ENCODE results near the gene VAV2.

VAV2 gene

DNA sequence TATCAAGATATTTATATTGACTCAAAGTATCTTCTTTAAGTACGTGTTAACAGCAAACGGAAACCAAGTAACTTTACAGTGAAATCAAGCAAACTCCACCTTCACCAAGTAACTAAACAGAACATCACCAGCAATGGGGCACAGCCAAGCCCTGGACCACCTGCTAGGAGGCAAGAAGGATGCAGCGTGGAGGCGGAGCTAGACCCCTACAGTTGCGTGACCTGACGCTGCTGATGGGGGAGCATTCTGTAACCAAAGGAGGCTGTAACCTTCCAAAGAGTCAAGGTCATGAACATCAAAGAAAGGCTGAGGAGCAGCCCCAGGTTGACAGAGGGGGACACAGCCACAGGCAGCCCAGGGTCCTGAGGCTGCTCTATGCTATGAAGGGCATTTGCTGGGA is 6.1 kb downstream of the VAV2 start:
- no peak overlapping the region for H3K4me3 ChIP-seq (ENCODE audit: control insufficient read depth, low read depth, low read length)
- DNase-seq (ENCODE audit: low read depth) = no peak
- TF ChIP-seq, protein P1, sequence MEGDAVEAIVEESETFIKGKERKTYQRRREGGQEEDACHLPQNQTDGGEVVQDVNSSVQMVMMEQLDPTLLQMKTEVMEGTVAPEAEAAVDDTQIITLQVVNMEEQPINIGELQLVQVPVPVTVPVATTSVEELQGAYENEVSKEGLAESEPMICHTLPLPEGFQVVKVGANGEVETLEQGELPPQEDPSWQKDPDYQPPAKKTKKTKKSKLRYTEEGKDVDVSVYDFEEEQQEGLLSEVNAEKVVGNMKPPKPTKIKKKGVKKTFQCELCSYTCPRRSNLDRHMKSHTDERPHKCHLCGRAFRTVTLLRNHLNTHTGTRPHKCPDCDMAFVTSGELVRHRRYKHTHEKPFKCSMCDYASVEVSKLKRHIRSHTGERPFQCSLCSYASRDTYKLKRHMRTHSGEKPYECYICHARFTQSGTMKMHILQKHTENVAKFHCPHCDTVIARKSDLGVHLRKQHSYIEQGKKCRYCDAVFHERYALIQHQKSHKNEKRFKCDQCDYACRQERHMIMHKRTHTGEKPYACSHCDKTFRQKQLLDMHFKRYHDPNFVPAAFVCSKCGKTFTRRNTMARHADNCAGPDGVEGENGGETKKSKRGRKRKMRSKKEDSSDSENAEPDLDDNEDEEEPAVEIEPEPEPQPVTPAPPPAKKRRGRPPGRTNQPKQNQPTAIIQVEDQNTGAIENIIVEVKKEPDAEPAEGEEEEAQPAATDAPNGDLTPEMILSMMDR (conservative IDR thresholded peaks at IDR 0.05; ENCODE audit: control insufficient read depth, insufficient read depth, low read depth, low read length) = no peak

GRCh38 chr9:133982971-133983720 is 9.0 kb downstream of the VAV2 start:
- no peak for DNase-seq (ENCODE audit: low read depth)
- H3K4me3 ChIP-seq (ENCODE audit: control insufficient read depth, low read depth, low read length) = no peak overlapping the region
- TF ChIP-seq, protein P1 (conservative IDR thresholded peaks at IDR 0.05; ENCODE audit: control insufficient read depth, insufficient read depth, low read depth, low read length) = no peak

DNA sequence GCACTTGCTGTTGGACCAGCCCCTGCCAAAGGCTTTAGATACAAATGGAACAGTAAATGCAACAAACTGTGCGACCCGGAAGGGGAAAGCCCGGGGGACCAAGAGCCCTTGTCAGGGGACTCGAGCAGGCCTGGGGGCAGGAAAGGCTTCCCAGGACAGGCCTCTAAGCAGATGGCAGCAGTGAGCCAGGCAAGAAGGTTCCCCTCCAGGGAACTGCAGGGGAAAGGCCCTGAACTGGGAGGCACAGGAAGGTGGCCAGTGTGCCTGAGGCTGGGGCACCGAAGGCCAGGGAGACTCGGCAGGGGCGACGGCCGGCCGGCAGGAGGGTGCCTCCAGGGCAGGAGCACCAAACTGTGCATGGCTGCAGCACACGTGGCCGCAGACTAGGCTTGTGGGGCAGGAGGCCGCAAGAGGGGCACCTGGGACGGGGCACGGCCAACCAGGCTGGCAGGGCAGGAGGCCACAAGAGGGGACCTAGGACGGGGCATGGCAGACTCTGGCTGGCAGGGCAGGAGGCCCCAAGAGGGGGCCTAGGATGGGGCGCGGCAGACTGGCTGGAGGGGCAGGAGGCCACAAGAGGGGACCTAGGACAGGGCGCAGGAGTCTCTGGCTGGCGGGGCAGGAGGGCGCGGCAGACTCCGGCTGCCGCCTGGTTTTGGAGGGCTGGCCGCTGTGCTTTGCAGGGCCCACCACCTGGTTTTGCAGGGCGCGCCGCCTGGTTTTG is 10.0 kb downstream of the VAV2 start:
- TF ChIP-seq, protein P1 (conservative IDR thresholded peaks at IDR 0.05; ENCODE audit: control insufficient read depth, insufficient read depth, low read depth, low read length) = no peak
- H3K4me3 ChIP-seq (ENCODE audit: control insufficient read depth, low read depth, low read length) = no peak overlapping the region
- no peak for DNase-seq (ENCODE audit: low read depth)

- DNase-seq (ENCODE audit: low read depth) = no peak
- TF ChIP-seq, protein P1 (conservative IDR thresholded peaks at IDR 0.05; ENCODE audit: control insufficient read depth, insufficient read depth, low read depth, low read length) = no peak
- no peak overlapping the region for H3K4me3 ChIP-seq (ENCODE audit: control insufficient read depth, low read depth, low read length)
Measured at GRCh38 chr9:133981589-133981957, 10.6 kb downstream of the VAV2 start.

GRCh38 chr9:133980864-133981588 is 11.1 kb downstream of the VAV2 start:
- DNase-seq (ENCODE audit: low read depth) = no peak
- TF ChIP-seq, protein P1 (conservative IDR thresholded peaks at IDR 0.05; ENCODE audit: control insufficient read depth, insufficient read depth, low read depth, low read length) = no peak
- H3K4me3 ChIP-seq (ENCODE audit: control insufficient read depth, low read depth, low read length) = no peak overlapping the region

DNA sequence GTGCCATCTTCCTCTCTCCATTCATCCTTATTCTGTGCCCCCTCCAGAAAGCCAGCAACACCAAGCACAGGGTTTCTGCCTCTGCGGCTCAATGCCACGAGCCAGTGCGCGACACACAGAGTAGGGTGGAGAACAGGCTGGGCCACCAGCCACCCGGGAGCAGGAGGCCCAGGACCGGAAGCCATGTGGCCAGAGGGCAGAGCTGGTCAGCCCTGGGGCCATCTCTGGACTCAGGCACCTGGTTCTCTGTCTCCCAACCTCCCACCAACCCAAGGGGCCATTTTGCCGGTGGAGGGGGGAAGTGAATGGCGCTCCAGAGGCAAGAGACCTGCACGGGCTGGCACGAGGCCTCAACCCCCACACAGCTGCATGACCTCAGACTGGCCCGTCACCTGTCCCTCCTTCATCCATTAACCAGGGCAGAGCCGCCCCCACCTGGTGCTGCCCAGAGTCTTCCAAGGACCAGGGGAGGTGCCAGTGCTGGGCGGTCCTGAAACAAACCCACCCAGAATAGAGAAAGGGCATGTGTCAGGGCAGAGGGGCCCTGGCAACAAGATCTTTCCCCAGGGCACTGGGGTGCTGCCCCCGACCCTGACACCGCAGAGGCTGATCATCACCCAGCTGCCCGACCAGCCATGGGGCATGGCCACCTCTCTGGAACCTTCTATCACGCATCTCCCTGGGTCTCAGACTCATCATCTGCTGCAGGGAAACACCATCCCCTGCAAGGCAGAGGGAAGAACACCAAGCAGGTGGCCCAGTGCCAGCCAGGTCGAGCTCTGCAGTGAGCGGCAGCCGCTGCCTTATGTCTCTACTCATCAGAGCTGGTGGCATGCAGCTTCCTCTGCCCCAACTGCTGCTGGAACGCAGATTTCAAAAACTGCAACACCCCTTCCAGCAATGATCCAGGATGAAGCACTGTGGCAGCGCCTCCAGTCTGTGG is 11.9 kb downstream of the VAV2 start:
- no peak overlapping the region for H3K4me3 ChIP-seq (ENCODE audit: control insufficient read depth, low read depth, low read length)
- TF ChIP-seq, protein P1 (conservative IDR thresholded peaks at IDR 0.05; ENCODE audit: control insufficient read depth, insufficient read depth, low read depth, low read length) = no peak
- no peak for DNase-seq (ENCODE audit: low read depth)

Measured in fibroblast of mammary gland (primary cell).